ENCODE results near the gene MDFIC2.
"Not testable (repeated sequence)": the region's sequence is repeated elsewhere in the genome, so short reads cannot be mapped to it uniquely, and the experiment has no call there.

Gene MDFIC2

DNA sequence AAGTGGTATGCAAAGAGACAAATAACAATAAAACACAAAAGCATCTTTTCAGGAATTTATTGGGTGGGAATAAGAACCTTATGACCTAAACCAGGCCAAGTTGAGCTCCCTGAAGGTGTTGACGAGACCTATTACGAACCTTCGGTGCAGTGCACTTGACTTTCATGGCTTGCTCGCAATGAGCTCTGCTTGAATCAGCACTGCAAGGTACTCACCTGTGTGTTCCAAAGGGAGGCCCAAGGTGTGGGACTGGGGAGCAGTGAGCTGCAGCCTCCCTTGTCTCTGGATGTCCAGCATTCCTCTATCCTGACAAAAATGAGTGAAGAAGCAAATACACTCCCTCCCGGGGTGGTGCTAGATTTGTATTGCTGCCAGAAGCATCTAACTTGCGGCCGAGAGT lies at the start of gene MDFIC2:
TSS of gene MDFIC2 (minus strand) at position 303 of the 400 bp plus-strand sequence. CDS start 665 bp downstream, outside the sequence.
- Mint-ChIP-seq H3K27me3 (peaks cover 2% of the 10 kb centered on the region), H3K27ac (no peak within 1 kb of the TSS), H3K4me1 (no peaks in the 10 kb centered on the region), H3K4me3 (no peak within 1 kb of the TSS), H3K9me3 (no peaks in the 10 kb centered on the region), H3K36me3 (no peaks in the 10 kb centered on the region)

DNA sequence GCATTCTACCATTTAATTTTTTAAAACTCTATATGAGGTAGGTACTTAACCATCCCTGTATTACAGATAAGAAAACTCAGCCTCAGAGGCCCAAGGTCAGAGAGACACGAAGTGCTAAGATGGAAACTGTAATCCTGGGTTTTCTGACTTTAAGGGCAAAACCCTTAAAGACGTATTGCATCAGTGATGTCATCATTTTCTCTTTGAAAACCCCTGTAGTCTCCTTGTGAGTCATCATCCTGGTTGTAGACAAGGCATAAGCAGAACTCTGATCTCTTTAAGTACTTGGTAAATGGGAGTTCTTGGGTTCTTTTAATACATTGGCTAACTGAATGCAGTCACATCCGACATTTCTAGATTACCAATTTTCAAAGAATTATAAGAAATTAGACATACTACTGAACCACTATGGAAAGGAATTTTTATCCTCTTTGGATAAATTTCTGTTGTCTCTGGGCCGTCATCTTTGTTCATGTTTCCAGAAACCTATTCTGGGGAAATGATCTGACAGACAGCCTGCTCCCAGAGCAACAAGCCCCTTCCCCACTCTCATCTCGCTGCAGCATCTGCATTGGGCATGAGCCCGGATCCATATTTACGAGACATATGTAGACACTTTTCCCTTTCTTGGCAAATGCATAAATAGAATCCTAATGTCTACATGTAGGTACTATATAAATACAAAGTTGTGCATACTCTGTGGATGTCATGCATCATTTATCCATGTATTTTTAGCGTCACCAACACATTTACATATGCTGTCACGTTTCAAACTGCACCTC lies 48.7 kb upstream of the MDFIC2 start:
- H3K9me3 Mint-ChIP-seq, result peaks cover 7% of the 10 kb centered on the region
- H3K27ac Mint-ChIP-seq, result no peak overlapping the region
- H3K4me3 Mint-ChIP-seq, result no peak overlapping the region
- no peaks in the 10 kb centered on the region for H3K36me3 Mint-ChIP-seq
- H3K4me1 Mint-ChIP-seq, result no peaks in the 10 kb centered on the region
- no peaks in the 10 kb centered on the region for H3K27me3 Mint-ChIP-seq

DNA sequence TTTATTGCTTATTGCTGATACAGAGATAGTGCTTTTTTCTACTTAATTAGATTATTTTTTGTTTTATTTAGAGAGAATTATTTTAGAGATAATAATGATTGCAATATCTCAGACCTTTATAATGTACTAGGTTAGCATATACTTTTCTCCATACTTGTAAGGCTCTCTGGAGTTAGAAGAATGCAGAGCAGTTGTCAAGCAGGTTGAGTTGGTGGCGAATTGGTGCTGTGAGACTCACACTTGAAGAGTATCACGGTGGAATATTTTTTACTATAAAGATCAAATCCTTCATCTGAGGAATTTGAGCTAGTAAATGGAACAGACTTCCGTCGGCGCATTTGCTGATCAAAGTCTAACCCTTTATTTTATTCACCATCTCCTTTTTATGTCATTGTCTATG lies 47.3 kb upstream of the MDFIC2 start:
- no peak overlapping the region for H3K27ac Mint-ChIP-seq
- H3K27me3 Mint-ChIP-seq, result no peaks in the 10 kb centered on the region
- peaks cover 4% of the 10 kb centered on the region for H3K9me3 Mint-ChIP-seq
- no peaks in the 10 kb centered on the region for H3K36me3 Mint-ChIP-seq
- no peak overlapping the region for H3K4me3 Mint-ChIP-seq
- no peaks in the 10 kb centered on the region for H3K4me1 Mint-ChIP-seq

DNA sequence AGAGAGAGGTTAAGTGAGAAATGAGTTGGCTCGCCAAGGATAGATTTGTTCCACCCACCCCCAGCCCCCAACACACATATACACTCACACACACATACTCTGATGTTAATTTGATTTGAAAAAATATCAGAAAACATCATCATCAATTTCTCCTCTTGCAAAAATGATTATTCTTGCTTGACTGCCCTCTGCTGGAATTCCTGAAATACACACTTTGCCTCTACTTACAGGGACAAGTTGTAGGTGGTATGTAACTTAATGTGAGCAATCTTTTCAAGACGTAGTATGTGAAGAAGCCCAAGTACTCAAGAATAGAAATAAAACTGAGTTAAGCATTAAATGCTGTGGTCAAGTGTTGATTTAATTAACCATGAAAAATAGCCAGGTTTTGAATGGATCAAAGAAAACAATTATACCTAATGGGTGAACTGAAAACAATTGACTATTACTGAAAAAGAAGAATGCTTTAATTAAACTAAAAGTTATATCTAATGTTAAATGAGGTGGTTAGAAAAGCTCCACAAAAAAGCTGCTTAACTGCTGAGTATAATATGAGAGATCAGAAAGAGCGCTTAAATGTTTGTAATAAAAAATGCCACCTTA lies 46.6 kb upstream of the MDFIC2 start:
- no peaks in the 10 kb centered on the region for H3K36me3 Mint-ChIP-seq
- H3K9me3 Mint-ChIP-seq, result no peaks in the 10 kb centered on the region

DNA sequence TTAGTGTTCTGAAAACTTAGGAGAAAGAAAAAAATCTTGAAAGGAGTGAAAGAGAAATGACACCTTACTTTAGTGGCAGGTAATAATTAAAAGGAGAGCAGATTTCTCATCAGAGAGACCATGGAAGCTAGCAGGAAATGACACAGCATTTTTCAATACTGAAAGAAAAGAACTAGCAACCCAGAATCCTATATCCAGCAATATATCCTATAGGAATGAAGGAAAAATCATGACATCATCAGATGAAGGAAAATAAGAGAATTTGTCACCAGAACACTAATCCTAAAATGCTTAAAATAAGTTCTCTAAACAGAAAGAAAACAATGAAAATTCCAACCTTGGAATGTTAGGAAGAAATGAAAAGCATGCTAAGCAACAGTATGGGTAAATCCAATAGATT lies 39.8 kb upstream of the MDFIC2 start:
- no peak overlapping the region for H3K27ac Mint-ChIP-seq
- no peaks in the 10 kb centered on the region for H3K4me1 Mint-ChIP-seq
- no peaks in the 10 kb centered on the region for H3K36me3 Mint-ChIP-seq
- H3K4me3 Mint-ChIP-seq, result no peak overlapping the region
- peaks cover 8% of the 10 kb centered on the region for H3K27me3 Mint-ChIP-seq
- peaks cover 6% of the 10 kb centered on the region for H3K9me3 Mint-ChIP-seq

More for the DNA sequence above, 46.6 kb upstream of the MDFIC2 start:
- Mint-ChIP-seq H3K4me3 (no peak overlapping the region), H3K27me3 (no peaks in the 10 kb centered on the region), H3K27ac (no peak overlapping the region), H3K4me1 (no peaks in the 10 kb centered on the region)

DNA sequence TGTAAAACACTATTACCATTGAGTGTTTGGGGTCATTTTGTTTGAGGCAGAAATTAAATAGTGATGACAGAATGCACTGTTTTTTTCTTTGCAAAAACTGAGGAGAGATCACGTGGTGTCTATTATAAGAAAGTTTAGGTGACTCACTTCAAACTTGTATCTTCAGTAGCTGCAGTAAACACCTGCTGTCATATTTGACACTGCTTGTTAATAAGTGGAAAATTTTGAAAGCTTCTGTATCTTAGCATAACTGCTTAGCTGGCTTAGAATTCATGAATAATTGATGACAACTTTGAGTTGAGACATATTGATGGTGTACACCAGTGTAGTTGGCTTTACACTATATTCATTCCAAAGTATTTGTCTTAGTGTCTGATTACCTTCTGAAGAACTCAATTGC lies 29.7 kb upstream of the MDFIC2 start:
- Mint-ChIP-seq H3K4me1 (no peaks in the 10 kb centered on the region), H3K4me3 (no peak overlapping the region), H3K9me3 (no peaks in the 10 kb centered on the region), H3K36me3 (no peaks in the 10 kb centered on the region), H3K27ac (no peak overlapping the region), H3K27me3 (peaks cover 10% of the 10 kb centered on the region)

DNA sequence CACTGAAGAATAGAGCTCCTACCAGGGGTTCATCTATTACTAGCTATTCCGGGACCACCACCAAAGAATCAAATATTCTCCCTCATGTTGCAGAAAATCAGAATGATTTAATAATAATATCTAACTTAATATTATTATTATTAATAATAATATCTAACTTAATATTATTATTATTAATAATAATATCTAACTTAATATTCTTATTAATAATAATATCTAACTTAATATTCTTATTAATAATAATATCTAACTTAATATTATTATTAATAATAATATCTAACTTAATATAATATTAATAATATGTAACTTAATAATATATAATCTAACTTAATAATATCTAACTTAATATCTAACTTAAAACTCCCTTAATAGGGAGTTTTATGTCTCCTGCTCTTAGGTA lies 24.4 kb upstream of the MDFIC2 start:
- not testable (repeated sequence) for H3K9me3 Mint-ChIP-seq, H3K36me3 Mint-ChIP-seq, H3K4me1 Mint-ChIP-seq, H3K4me3 Mint-ChIP-seq, H3K27me3 Mint-ChIP-seq, H3K27ac Mint-ChIP-seq

DNA sequence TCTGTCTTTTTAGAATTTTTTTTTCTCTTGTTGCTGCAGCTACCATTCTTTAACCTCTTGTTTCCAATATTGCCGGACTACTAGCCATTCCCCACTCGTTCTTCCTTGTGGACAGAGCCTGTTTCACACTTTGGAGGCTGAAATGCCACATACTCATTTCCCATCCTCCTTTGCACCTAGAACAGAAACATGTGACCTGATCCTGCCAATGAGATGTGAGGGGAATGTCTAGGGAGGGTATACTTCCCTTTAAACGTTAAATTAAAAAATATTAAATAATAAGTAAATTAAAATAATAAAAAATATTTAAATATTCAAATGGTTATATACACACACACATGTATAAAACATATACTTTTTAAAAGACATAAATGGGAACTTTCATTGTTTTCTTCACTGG lies 20.6 kb upstream of the MDFIC2 start:
- Mint-ChIP-seq H3K9me3 (no peaks in the 10 kb centered on the region), H3K4me1 (no peaks in the 10 kb centered on the region), H3K27me3 (peaks cover 8% of the 10 kb centered on the region), H3K27ac (no peak overlapping the region), H3K4me3 (no peak overlapping the region), H3K36me3 (no peaks in the 10 kb centered on the region)

DNA sequence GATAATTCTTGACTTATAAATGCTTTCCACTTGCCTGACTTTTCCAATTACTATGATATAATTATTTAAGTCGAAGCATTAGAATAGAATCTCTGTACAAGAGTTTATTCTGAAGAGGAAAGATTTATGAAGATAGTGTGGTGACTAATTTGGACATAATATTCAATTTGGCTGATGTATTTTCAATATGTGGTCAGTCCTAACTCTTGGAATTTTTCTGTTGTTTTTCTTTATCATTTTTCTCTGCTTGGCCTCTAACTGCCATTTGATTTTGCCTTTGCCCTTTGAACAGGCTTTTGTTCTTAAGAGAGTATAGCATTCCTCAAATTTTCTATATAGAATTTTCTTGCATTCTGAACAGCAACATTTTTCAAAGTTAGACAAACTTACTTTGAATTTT lies 2.6 kb upstream of the MDFIC2 start:
- H3K27me3 Mint-ChIP-seq, result peaks cover 5% of the 10 kb centered on the region
- no peak overlapping the region for H3K4me3 Mint-ChIP-seq
- no peaks in the 10 kb centered on the region for H3K36me3 Mint-ChIP-seq

DNA sequence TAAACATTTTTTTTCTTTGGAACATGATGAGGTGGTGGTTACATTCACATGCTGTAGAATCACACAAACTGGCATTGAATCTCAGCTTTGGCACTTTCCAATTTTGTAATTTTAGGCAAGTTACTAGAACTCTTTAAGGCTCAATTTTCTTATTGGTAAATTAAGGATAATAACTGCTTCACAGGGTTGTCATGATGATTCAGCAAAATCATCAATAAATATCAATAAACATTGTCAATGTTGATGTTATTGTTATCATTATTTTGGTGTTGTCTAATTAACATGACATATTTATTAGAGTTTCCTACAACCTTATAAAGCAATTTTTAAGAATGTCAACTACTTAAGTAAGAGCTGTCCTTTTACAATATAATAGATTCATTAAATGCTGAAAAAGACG lies 1.6 kb downstream of the MDFIC2 start:
- H3K4me3 Mint-ChIP-seq, result no peak overlapping the region
- no peaks in the 10 kb centered on the region for H3K9me3 Mint-ChIP-seq
- no peak overlapping the region for H3K27ac Mint-ChIP-seq
- peaks cover 7% of the 10 kb centered on the region for H3K27me3 Mint-ChIP-seq
- H3K36me3 Mint-ChIP-seq, result no peaks in the 10 kb centered on the region
- no peaks in the 10 kb centered on the region for H3K4me1 Mint-ChIP-seq

More for the DNA sequence above, 2.6 kb upstream of the MDFIC2 start:
- H3K4me1 Mint-ChIP-seq, result no peaks in the 10 kb centered on the region
- H3K9me3 Mint-ChIP-seq, result peaks cover 9% of the 10 kb centered on the region
- no peak overlapping the region for H3K27ac Mint-ChIP-seq

DNA sequence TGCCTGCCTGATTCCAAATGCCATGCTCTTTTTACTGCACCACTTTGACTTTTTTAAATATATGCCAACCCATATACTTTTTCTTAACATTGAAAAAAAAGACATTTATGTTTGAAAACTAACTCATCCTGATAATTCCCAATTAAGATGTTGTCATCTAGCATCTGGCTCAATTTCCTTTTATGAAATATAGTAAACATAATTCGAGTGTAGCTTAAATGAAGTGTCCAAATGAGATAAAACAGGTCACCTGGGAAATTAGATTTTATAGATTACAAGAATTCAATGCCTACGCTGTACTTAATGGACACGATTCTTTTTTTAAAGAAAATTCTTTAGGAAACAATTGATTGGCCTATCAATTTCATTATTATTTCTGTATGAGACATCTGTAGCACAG lies 2.8 kb downstream of the MDFIC2 start:
- peaks cover 9% of the 10 kb centered on the region for H3K27me3 Mint-ChIP-seq
- H3K4me1 Mint-ChIP-seq, result no peaks in the 10 kb centered on the region
- peaks cover 4% of the 10 kb centered on the region for H3K9me3 Mint-ChIP-seq
- no peak overlapping the region for H3K4me3 Mint-ChIP-seq
- no peak overlapping the region for H3K27ac Mint-ChIP-seq
- no peaks in the 10 kb centered on the region for H3K36me3 Mint-ChIP-seq

DNA sequence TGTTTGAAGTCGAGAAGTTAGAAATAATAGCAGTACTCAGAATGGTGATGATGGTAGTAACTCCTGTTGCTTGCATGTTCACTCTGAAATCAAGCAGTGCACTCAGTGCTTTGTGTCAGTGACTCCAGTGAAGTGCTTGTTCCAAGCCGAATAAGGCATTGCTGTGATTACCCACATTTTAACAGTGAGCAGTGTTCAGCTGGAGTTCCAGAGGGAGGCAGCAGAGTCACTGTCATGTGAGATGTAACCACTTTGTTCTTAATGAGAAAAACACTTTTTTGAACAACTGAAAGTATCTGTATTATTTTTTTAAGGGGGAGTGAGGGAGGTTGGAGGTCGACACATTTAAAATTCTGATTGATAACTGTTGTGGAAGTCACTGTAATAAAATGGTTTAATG lies 3.7 kb downstream of the MDFIC2 start:
- Mint-ChIP-seq H3K27me3 (peaks cover 9% of the 10 kb centered on the region), H3K4me1 (no peaks in the 10 kb centered on the region), H3K27ac (no peak overlapping the region), H3K4me3 (no peak overlapping the region), H3K36me3 (no peaks in the 10 kb centered on the region), H3K9me3 (peaks cover 7% of the 10 kb centered on the region)

DNA sequence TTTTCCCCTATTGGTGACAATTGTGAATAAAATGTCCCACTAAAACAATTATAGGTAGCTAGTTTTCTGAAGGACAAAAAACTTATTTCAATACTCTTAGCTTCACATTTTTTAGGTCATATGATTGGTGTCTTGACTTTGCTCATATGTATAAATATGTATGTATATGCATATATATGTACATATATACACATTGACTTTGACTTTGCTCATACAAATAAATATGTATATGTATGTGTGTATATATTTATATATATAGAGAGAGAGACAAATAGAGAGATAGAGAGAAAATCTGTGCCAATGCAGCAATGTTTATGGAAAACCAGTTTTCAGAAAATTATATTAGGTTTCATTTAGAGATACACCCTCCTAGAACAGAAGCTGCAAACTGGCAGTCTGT lies 5.7 kb downstream of the MDFIC2 start:
- Mint-ChIP-seq H3K36me3 (no peaks in the 10 kb centered on the region), H3K4me3 (no peak overlapping the region), H3K27me3 (peaks cover 9% of the 10 kb centered on the region), H3K4me1 (no peaks in the 10 kb centered on the region), H3K27ac (no peak overlapping the region), H3K9me3 (peaks cover 7% of the 10 kb centered on the region)

DNA sequence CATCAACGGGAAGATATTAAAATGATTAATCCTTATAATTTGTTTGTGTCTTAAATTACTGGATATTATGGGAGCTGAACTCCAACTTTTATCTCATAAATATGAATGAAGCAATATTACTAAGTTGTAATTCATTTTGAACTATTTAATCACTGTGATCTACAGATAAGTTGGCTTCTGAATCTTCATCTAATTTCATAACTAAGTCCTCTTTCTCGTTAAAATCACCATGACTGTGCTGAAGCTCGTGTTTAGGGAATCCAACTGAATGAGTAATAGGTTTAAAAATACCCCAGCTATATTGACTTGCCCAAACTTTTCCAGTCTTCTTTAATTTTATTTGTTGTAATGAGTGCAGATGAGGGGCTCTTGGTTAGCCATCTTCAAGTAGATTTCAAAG lies 14.1 kb downstream of the MDFIC2 start:
- no peaks in the 10 kb centered on the region for H3K4me1 Mint-ChIP-seq
- H3K27ac Mint-ChIP-seq, result no peak overlapping the region
- peaks cover 7% of the 10 kb centered on the region for H3K9me3 Mint-ChIP-seq
- no peak overlapping the region for H3K4me3 Mint-ChIP-seq
- H3K27me3 Mint-ChIP-seq, result peaks cover 9% of the 10 kb centered on the region
- no peaks in the 10 kb centered on the region for H3K36me3 Mint-ChIP-seq

DNA sequence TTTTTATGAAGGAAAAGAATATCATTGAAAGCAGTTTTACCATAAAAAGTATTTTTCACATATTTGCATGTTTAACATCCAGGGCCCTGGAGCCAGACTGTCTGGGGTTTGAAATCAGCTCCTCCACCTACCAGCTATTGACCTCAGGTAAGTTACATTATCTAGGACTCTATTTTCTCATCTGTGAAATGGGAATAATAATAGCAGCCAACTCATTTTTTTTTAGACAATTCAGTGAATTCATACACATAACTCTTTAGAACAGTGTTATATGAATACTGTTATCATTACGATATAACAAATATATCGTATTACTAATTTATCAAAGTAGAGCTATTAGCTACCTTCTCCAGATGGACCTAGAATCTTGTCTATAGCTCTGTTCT lies 21.3 kb downstream of the MDFIC2 start:
- Mint-ChIP-seq H3K4me3 (no peak overlapping the region), H3K27me3 (peaks cover 4% of the 10 kb centered on the region), H3K4me1 (no peaks in the 10 kb centered on the region), H3K27ac (no peak overlapping the region), H3K36me3 (no peaks in the 10 kb centered on the region), H3K9me3 (no peaks in the 10 kb centered on the region)

DNA sequence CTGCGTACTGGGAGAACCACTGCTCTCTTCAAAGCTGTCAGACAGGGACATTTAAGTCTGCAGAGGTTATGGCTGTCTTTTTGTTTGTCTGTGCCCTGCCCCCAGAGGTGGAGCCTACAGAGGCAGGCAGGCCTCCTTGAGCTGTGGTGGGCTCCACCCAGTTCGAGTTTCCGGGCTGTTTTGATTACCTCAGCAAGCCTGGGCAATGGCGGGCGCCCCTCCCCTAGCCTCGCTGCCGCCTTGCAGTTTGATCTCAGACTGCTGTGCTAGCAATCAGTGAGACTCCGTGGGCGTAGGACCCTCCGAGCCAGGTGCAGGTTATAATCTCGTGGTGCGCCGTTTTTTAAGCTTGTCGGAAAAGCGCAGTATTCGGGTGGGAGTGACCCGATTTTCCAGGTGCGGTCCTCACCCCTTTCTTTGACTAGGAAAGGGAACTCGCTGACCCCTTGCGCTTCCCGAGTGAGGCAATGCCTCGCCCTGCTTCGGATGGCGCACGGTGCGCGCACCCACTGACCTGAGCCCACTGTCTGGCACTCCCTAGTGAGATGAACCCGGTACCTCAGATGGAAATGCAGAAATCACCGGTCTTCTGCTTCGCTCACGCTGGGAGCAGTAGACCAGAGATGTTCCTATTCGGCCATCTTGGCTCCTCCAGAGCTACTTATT lies 21.9 kb downstream of the MDFIC2 start:
- H3K4me3 Mint-ChIP-seq, H3K27me3 Mint-ChIP-seq, H3K4me1 Mint-ChIP-seq, H3K9me3 Mint-ChIP-seq, H3K27ac Mint-ChIP-seq, H3K36me3 Mint-ChIP-seq: not testable (repeated sequence)
